Measurements from ENCODE around the gene PCSK4. TPM values are rescaled to one million over a fixed set of nuclear protein-coding genes. Genes with fewer than 3 reads are reported as not detected.

Gene PCSK4
- total RNA-seq, 1 experiment from 2014 or later, result 9.9 TPM

GRCh38 chr19:1510807-1511206 lies 20.7 kb upstream of the PCSK4 start:
- ChIA-PET CTCF (no interaction called here), POLR2A (no interaction called here)
- TF ChIP-seq, protein P1, sequence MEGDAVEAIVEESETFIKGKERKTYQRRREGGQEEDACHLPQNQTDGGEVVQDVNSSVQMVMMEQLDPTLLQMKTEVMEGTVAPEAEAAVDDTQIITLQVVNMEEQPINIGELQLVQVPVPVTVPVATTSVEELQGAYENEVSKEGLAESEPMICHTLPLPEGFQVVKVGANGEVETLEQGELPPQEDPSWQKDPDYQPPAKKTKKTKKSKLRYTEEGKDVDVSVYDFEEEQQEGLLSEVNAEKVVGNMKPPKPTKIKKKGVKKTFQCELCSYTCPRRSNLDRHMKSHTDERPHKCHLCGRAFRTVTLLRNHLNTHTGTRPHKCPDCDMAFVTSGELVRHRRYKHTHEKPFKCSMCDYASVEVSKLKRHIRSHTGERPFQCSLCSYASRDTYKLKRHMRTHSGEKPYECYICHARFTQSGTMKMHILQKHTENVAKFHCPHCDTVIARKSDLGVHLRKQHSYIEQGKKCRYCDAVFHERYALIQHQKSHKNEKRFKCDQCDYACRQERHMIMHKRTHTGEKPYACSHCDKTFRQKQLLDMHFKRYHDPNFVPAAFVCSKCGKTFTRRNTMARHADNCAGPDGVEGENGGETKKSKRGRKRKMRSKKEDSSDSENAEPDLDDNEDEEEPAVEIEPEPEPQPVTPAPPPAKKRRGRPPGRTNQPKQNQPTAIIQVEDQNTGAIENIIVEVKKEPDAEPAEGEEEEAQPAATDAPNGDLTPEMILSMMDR (IDR thresholded peaks at IDR 0.05), result no peak
- no peak for TF ChIP-seq REST (IDR thresholded peaks at IDR 0.05; ENCODE audit: insufficient read depth in 1 of 2, low read depth in 2 of 2, low read length in 1 of 2)
- no peak for TF ChIP-seq TCF7L2 (IDR thresholded peaks at IDR 0.05; ENCODE audit: low read depth, low read length)
- no peak for TF ChIP-seq POLR2AphosphoS5 (IDR thresholded peaks at IDR 0.05; ENCODE audit: low read depth, low read length)
- TF ChIP-seq SIN3A (IDR thresholded peaks at IDR 0.05; ENCODE audit: borderline replicate concordance, insufficient read depth, low read depth, low read length), result no peak
- no peaks in the 10 kb centered on the region for H3K27me3 ChIP-seq (ENCODE audit: control insufficient read depth, insufficient read depth, low read length)
- H3K4me3 ChIP-seq (ENCODE audit: low read depth in 2 of 2, low read length in 2 of 2), result no peak overlapping the region
- no peaks in the 10 kb centered on the region for H3K4me1 ChIP-seq (ENCODE audit: control insufficient read depth, insufficient read depth, low read length)
- ATAC-seq (no peak), DNase-seq (ENCODE audit: low read depth, low spot score) (no peak)
- H3K9me3 ChIP-seq (ENCODE audit: control insufficient read depth, insufficient read depth, low read depth, low read length), result no peaks in the 10 kb centered on the region
- no peak overlapping the region for H3K27ac ChIP-seq (ENCODE audit: low read length)
- no TSS peak for BruUV-seq (replicated peaks)
- peaks cover 2% of the 10 kb centered on the region; the same call in 1 of the 2 replicates for H3K36me3 ChIP-seq (ENCODE audit: control insufficient read depth, insufficient read depth, low read length)
- in situ Hi-C loops (cut with HindIII; ENCODE audit: low pct_unique_long_range_greater_than_20kb, low sequenced_read_pairs), result no loop called here
- intact Hi-C loops (cut with micrococcal nuclease; ENCODE audit: unreplicated experiment), result no loop called here

DNA sequence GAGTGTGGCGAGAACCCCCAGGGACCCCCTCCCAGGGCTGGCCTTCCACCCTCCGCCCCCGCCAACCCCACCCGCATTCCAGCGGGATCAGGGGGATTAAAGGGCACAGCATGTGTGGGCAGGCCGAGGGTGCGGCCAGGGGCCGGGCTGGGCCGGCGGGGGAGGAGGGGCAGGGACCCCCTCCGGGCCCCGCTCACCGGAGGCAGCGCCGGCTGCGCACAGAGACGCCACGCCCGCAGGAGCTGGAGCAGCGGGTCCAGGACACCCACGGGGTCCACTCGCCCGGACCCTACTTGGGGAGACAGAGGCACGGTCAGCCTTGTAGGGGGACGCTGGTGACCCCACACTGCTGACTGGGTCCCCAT lies 20.3 kb upstream of the PCSK4 start:
- ChIA-PET CTCF (no interaction called here), POLR2A (no interaction called here)
- no peak for ATAC-seq
- Histone ChIP-seq H3K27me3 (ENCODE audit: control insufficient read depth, insufficient read depth, low read length) (no peaks in the 10 kb centered on the region), H3K4me1 (ENCODE audit: control insufficient read depth, insufficient read depth, low read length) (no peaks in the 10 kb centered on the region), H3K27ac (ENCODE audit: low read length) (no peak overlapping the region), H3K36me3 (ENCODE audit: control insufficient read depth, insufficient read depth, low read length) (peaks cover 2% of the 10 kb centered on the region; the same call in 1 of the 2 replicates), H3K9me3 (ENCODE audit: control insufficient read depth, insufficient read depth, low read depth, low read length) (no peaks in the 10 kb centered on the region), H3K4me3 (ENCODE audit: low read depth in 2 of 2, low read length in 2 of 2) (no peak overlapping the region)
- in situ Hi-C loops (cut with HindIII; ENCODE audit: low pct_unique_long_range_greater_than_20kb, low sequenced_read_pairs) (no loop called here), intact Hi-C loops (cut with micrococcal nuclease; ENCODE audit: unreplicated experiment) (no loop called here)
- TF ChIP-seq POLR2AphosphoS5 (IDR thresholded peaks at IDR 0.05; ENCODE audit: low read depth, low read length) (no peak), REST (IDR thresholded peaks at IDR 0.05; ENCODE audit: insufficient read depth in 1 of 2, low read depth in 2 of 2, low read length in 1 of 2) (no peak), SIN3A (IDR thresholded peaks at IDR 0.05; ENCODE audit: borderline replicate concordance, insufficient read depth, low read depth, low read length) (no peak), TCF7L2 (IDR thresholded peaks at IDR 0.05; ENCODE audit: low read depth, low read length) (no peak)
- TF ChIP-seq, protein P1 (IDR thresholded peaks at IDR 0.05), result no peak
- no peak for DNase-seq (ENCODE audit: low read depth, low spot score)
- no TSS peak for BruUV-seq (replicated peaks)

Measured in Panc1 (cell line).